ENCODE measurements around the gene NFKBIL1.

GRCh38 chr6:31498748-31499147 lies 48.7 kb upstream of the NFKBIL1 start:
- TF ChIP-seq RAD21 (IDR thresholded peaks at IDR 0.05; ENCODE audit: low read length) (no peak), EP300 (IDR thresholded peaks at IDR 0.05; ENCODE audit: borderline replicate concordance in 1 of 2, low read depth in 1 of 2, low read length in 1 of 2) (no peak), MAX (IDR thresholded peaks at IDR 0.05; ENCODE audit: low read depth) (no peak), RFX5 (IDR thresholded peaks at IDR 0.05; ENCODE audit: low read length) (no peak), EZH2phosphoT487 (IDR thresholded peaks at IDR 0.05; ENCODE audit: borderline replicate concordance, low read depth) (no peak), POLR2AphosphoS5 (IDR thresholded peaks at IDR 0.05; ENCODE audit: low read depth, low read length) (no peak), MXI1 (IDR thresholded peaks at IDR 0.05; ENCODE audit: low read depth, low read length) (no peak), TAF1 (IDR thresholded peaks at IDR 0.05; ENCODE audit: borderline replicate concordance, low read depth, low read length) (no peak), CHD2 (IDR thresholded peaks at IDR 0.05; ENCODE audit: low read length, partially characterized antibody) (no peak), JUND (IDR thresholded peaks at IDR 0.05) (no peak), RCOR1 (IDR thresholded peaks at IDR 0.05; ENCODE audit: low read length) (no peak), PBX3 (IDR thresholded peaks at IDR 0.05) (no peak)
- TF ChIP-seq, protein P1, sequence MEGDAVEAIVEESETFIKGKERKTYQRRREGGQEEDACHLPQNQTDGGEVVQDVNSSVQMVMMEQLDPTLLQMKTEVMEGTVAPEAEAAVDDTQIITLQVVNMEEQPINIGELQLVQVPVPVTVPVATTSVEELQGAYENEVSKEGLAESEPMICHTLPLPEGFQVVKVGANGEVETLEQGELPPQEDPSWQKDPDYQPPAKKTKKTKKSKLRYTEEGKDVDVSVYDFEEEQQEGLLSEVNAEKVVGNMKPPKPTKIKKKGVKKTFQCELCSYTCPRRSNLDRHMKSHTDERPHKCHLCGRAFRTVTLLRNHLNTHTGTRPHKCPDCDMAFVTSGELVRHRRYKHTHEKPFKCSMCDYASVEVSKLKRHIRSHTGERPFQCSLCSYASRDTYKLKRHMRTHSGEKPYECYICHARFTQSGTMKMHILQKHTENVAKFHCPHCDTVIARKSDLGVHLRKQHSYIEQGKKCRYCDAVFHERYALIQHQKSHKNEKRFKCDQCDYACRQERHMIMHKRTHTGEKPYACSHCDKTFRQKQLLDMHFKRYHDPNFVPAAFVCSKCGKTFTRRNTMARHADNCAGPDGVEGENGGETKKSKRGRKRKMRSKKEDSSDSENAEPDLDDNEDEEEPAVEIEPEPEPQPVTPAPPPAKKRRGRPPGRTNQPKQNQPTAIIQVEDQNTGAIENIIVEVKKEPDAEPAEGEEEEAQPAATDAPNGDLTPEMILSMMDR (IDR thresholded peaks at IDR 0.05), result no peak
- TF ChIP-seq, protein P2, sequence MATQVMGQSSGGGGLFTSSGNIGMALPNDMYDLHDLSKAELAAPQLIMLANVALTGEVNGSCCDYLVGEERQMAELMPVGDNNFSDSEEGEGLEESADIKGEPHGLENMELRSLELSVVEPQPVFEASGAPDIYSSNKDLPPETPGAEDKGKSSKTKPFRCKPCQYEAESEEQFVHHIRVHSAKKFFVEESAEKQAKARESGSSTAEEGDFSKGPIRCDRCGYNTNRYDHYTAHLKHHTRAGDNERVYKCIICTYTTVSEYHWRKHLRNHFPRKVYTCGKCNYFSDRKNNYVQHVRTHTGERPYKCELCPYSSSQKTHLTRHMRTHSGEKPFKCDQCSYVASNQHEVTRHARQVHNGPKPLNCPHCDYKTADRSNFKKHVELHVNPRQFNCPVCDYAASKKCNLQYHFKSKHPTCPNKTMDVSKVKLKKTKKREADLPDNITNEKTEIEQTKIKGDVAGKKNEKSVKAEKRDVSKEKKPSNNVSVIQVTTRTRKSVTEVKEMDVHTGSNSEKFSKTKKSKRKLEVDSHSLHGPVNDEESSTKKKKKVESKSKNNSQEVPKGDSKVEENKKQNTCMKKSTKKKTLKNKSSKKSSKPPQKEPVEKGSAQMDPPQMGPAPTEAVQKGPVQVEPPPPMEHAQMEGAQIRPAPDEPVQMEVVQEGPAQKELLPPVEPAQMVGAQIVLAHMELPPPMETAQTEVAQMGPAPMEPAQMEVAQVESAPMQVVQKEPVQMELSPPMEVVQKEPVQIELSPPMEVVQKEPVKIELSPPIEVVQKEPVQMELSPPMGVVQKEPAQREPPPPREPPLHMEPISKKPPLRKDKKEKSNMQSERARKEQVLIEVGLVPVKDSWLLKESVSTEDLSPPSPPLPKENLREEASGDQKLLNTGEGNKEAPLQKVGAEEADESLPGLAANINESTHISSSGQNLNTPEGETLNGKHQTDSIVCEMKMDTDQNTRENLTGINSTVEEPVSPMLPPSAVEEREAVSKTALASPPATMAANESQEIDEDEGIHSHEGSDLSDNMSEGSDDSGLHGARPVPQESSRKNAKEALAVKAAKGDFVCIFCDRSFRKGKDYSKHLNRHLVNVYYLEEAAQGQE (IDR thresholded peaks at IDR 0.05; ENCODE audit: low read depth, low read length), result no peak
